Measurements from ENCODE around the gene MED31. TPM values are rescaled to one million over a fixed set of nuclear protein-coding genes. Genes with fewer than 3 reads are reported as not detected.

The MED31 gene
- total and polyA plus RNA-seq, 2 of the 13 experiments (the other 11 are each of a cell fraction or from before 2014, with no cell fraction given), result 19.0 to 20.9 TPM

DNA sequence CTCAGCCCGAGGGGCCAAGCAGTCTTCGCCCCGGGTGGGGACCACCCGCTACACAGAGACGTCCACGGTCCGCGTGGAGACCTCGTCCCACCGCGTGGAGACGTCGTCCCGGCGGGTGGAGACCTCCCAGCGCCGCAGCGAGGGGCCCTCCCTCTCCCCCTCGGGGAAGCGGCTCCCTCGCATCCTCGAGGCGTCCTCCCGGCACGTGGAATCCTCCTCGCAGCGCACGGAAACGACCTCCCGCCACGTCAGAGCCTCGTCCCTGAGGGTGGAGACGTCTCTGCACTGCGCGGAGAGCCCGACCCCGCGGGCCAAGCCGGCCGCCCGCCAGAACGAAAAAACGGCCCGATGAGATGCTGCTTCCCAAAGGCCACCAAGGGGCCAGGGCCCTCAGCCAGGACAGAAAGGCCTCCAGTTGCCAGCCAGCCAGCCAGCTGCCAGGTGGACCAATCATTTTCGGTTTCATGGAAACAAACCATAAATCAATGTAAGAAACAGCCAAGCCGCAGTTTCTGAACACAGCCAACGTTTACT, 581 bp upstream of the MED31 start (continued):
- TF ChIP-seq, protein P1, sequence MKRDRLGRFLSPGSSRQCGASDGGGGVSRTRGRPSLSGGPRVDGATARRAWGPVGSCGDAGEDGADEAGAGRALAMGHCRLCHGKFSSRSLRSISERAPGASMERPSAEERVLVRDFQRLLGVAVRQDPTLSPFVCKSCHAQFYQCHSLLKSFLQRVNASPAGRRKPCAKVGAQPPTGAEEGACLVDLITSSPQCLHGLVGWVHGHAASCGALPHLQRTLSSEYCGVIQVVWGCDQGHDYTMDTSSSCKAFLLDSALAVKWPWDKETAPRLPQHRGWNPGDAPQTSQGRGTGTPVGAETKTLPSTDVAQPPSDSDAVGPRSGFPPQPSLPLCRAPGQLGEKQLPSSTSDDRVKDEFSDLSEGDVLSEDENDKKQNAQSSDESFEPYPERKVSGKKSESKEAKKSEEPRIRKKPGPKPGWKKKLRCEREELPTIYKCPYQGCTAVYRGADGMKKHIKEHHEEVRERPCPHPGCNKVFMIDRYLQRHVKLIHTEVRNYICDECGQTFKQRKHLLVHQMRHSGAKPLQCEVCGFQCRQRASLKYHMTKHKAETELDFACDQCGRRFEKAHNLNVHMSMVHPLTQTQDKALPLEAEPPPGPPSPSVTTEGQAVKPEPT (CRISPR knock-in tag; IDR thresholded peaks at IDR 0.05; ENCODE audit: low read depth), result peak; percentile 87
- TF ChIP-seq MAFF (IDR thresholded peaks at IDR 0.05; ENCODE audit: low read depth, low read length) (no peak), ZNF101 (CRISPR knock-in tag; IDR thresholded peaks at IDR 0.05; ENCODE audit: borderline replicate concordance, low read depth) (peak; percentile 95; the same call in 1 of the 2 replicates), DPF2 (CRISPR knock-in tag; IDR thresholded peaks at IDR 0.05; ENCODE audit: borderline replicate concordance, low read depth) (no peak), ZSCAN21 (CRISPR knock-in tag; IDR thresholded peaks at IDR 0.05; ENCODE audit: borderline replicate concordance) (peak; percentile 93), ZSCAN25 (CRISPR knock-in tag; IDR thresholded peaks at IDR 0.05) (no peak), XRCC5 (optimal IDR thresholded peaks at IDR 0.05; ENCODE audit: low read length) (no peak), RFXAP (CRISPR knock-in tag; IDR thresholded peaks at IDR 0.05; ENCODE audit: borderline replicate concordance) (peak; percentile 75; the same call in 1 of the 2 replicates), SMARCC2 (IDR thresholded peaks at IDR 0.05) (no peak), RBFOX2 (IDR thresholded peaks at IDR 0.05; ENCODE audit: low read depth, low read length) (peak; percentile 84), RFX1 (IDR thresholded peaks at IDR 0.05) (no peak), RBM39 (IDR thresholded peaks at IDR 0.05; ENCODE audit: low read depth, low read length, poor library complexity, severe bottlenecking) (peak; percentile 52), TCF12 (IDR thresholded peaks at IDR 0.05) (no peak), TCF12 (CRISPR knock-in tag; IDR thresholded peaks at IDR 0.05) (peak; percentile 80)
- TF ChIP-seq, protein P2, sequence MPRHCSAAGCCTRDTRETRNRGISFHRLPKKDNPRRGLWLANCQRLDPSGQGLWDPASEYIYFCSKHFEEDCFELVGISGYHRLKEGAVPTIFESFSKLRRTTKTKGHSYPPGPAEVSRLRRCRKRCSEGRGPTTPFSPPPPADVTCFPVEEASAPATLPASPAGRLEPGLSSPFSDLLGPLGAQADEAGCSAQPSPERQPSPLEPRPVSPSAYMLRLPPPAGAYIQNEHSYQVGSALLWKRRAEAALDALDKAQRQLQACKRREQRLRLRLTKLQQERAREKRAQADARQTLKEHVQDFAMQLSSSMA (CRISPR knock-in tag; IDR thresholded peaks at IDR 0.05), result peak; percentile 51; the same call in 1 of the 2 replicates
- TF ChIP-seq, protein P3, sequence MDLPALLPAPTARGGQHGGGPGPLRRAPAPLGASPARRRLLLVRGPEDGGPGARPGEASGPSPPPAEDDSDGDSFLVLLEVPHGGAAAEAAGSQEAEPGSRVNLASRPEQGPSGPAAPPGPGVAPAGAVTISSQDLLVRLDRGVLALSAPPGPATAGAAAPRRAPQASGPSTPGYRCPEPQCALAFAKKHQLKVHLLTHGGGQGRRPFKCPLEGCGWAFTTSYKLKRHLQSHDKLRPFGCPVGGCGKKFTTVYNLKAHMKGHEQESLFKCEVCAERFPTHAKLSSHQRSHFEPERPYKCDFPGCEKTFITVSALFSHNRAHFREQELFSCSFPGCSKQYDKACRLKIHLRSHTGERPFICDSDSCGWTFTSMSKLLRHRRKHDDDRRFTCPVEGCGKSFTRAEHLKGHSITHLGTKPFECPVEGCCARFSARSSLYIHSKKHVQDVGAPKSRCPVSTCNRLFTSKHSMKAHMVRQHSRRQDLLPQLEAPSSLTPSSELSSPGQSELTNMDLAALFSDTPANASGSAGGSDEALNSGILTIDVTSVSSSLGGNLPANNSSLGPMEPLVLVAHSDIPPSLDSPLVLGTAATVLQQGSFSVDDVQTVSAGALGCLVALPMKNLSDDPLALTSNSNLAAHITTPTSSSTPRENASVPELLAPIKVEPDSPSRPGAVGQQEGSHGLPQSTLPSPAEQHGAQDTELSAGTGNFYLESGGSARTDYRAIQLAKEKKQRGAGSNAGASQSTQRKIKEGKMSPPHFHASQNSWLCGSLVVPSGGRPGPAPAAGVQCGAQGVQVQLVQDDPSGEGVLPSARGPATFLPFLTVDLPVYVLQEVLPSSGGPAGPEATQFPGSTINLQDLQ (CRISPR knock-in tag; IDR thresholded peaks at IDR 0.05), result peak; percentile 90; the same call in 1 of the 2 replicates
- TF ChIP-seq, protein P4, sequence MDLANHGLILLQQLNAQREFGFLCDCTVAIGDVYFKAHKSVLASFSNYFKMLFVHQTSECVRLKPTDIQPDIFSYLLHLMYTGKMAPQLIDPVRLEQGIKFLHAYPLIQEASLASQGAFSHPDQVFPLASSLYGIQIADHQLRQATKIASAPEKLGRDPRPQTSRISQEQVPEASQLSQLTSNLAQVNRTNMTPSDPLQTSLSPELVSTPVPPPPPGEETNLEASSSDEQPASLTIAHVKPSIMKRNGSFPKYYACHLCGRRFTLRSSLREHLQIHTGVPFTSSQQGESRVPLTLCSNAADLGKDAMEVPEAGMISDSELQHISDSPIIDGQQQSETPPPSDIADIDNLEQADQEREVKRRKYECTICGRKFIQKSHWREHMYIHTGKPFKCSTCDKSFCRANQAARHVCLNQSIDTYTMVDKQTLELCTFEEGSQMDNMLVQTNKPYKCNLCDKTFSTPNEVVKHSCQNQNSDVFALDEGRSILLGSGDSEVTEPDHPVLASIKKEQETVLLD (CRISPR knock-in tag; IDR thresholded peaks at IDR 0.05; ENCODE audit: low read depth), result peak; percentile 67; the same call in 1 of the 2 replicates
- TF ChIP-seq, protein P5, sequence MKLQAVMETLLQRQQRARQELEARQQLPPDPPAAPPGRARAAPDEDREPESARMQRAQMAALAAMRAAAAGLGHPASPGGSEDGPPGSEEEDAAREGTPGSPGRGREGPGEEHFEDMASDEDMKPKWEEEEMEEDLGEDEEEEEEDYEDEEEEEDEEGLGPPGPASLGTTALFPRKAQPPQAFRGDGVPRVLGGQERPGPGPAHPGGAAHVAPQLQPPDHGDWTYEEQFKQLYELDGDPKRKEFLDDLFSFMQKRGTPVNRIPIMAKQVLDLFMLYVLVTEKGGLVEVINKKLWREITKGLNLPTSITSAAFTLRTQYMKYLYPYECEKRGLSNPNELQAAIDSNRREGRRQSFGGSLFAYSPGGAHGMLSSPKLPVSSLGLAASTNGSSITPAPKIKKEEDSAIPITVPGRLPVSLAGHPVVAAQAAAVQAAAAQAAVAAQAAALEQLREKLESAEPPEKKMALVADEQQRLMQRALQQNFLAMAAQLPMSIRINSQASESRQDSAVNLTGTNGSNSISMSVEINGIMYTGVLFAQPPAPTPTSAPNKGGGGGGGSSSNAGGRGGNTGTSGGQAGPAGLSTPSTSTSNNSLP (IDR thresholded peaks at IDR 0.05; ENCODE audit: low read depth, low read length), result no peak
- TF ChIP-seq, protein P6, sequence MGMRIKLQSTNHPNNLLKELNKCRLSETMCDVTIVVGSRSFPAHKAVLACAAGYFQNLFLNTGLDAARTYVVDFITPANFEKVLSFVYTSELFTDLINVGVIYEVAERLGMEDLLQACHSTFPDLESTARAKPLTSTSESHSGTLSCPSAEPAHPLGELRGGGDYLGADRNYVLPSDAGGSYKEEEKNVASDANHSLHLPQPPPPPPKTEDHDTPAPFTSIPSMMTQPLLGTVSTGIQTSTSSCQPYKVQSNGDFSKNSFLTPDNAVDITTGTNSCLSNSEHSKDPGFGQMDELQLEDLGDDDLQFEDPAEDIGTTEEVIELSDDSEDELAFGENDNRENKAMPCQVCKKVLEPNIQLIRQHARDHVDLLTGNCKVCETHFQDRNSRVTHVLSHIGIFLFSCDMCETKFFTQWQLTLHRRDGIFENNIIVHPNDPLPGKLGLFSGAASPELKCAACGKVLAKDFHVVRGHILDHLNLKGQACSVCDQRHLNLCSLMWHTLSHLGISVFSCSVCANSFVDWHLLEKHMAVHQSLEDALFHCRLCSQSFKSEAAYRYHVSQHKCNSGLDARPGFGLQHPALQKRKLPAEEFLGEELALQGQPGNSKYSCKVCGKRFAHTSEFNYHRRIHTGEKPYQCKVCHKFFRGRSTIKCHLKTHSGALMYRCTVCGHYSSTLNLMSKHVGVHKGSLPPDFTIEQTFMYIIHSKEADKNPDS (CRISPR knock-in tag; IDR thresholded peaks at IDR 0.05), result peak; percentile 96

Data from HepG2 (cell line).